K562 (cell line): ENCODE measurements around the gene TTC8. TPM values are rescaled to one million over a fixed set of nuclear protein-coding genes. Genes with fewer than 3 reads are reported as not detected.

Experiments
- ATAC-seq: fragments of 200-7000 bp; cut with Tn5 transposase; 3 replicates; pipeline ENCODE4 v1.9.1; 2020; ENCODE audit warnings: moderate library complexity
- BruUV-seq: library from RNA; stranded (reverse); fragments of 400-500 nt; replicated peaks from 2 replicates; lab custom pipeline; 2021; lab: Mats Ljungman, UMichigan
- CTCF ChIA-PET: fragments of 300-600 bp; formaldehyde crosslinking; extraction: SDS; loops from one replicate; lab custom pipeline; 2021; ENCODE audit warnings: low intra/inter-chr PET ratio; lab: Yijun Ruan, JAX
- POLR2A ChIA-PET: fragments of 300-600, 350-650 bp; sonication (Branson Sonifier 250); formaldehyde crosslinking; extraction: SDS; loops from one replicate; lab custom pipeline; 2021; ENCODE audit warnings: antibody characterized with exemption, inconsistent platforms; lab: Yijun Ruan, JAX
- DNase-seq, 4 experiments: peaks; one replicate each; pipeline versions ENCODE4 v3.0.0 to v3.0.0-alpha.2; 2011 to 2018; ENCODE audit warnings: low spot score in 3 of 4, mixed read lengths in 3 of 4; ENCODE audit errors: extremely low read depth in 1 of 4
- FAIRE-seq: peaks from 2 replicates; lab custom pipeline; 2011; peaks lifted over from hg19 to GRCh38; lab: Jason Lieb, UNC
- H2AFZ ChIP-seq: 2 replicates; pipeline ENCODE4 v1.6.0; 2011; ENCODE audit warnings: low read depth, low read length, control low read depth, inconsistent platforms
- H3K27ac ChIP-seq: fragments of 200-600 bp; 3 replicates; pipeline ENCODE4 v1.8.0; 2011; ENCODE audit warnings: low read depth, mild to moderate bottlenecking, control low read depth, inconsistent platforms, low read length, moderate library complexity, mixed read lengths; ENCODE audit errors: extremely low read depth
- H3K27me3 ChIP-seq, 2 experiments: fragments of 300-600 bp in 1 of 2; 2 replicates in 1 of 2; 3 replicates in 1 of 2; pipeline versions ENCODE4 v1.6.0 to v1.8.0; 2011; ENCODE audit warnings: inconsistent platforms in 2 of 2, low read length in 2 of 2, mild to moderate bottlenecking in 1 of 2, mixed read lengths in 1 of 2, moderate library complexity in 1 of 2; ENCODE audit not compliant: control insufficient read depth in 2 of 2, insufficient read depth in 2 of 2
- H3K36me3 ChIP-seq: fragments of 300-600 bp; 3 replicates; pipeline ENCODE4 v1.8.0; 2011; ENCODE audit warnings: mild to moderate bottlenecking, low read length, inconsistent platforms; ENCODE audit not compliant: control insufficient read depth, insufficient read depth
- H3K4me1 ChIP-seq, 2 experiments: fragments of 200-600 bp in 1 of 2; replicated peaks in 1 of 2; 2 replicates in 1 of 2; 3 replicates in 1 of 2; pipeline versions ENCODE4 v1.5.1 to v1.8.0; 2011; ENCODE audit warnings: inconsistent platforms in 2 of 2, low read length in 2 of 2, mild to moderate bottlenecking in 1 of 2, mixed read lengths in 1 of 2, moderate library complexity in 1 of 2; ENCODE audit not compliant: control insufficient read depth in 2 of 2, insufficient read depth in 2 of 2
- H3K4me2 ChIP-seq: 2 replicates; pipeline ENCODE4 v1.6.1; 2011; ENCODE audit warnings: low read length, control low read depth, inconsistent platforms, mixed read lengths; ENCODE audit not compliant: insufficient read depth
- H3K4me3 ChIP-seq: fragments of 200-600 bp; sonication (generic), shearing (Covaris generic); 2 replicates; pipeline ENCODE4 v1.5.1; 2016; ENCODE audit warnings: control low read depth, inconsistent platforms
- H3K79me2 ChIP-seq: fragments of 200-600 bp; 3 replicates; pipeline ENCODE4 v1.8.0; 2011; ENCODE audit warnings: low read length, inconsistent platforms; ENCODE audit not compliant: control insufficient read depth, insufficient read depth
- H3K9ac ChIP-seq, 2 experiments: 2 replicates each; pipeline versions ENCODE4 v1.6.0 to v1.6.1; 2011; ENCODE audit warnings: low read depth in 2 of 2, low read length in 2 of 2, control low read depth in 1 of 2, inconsistent platforms in 1 of 2, mild to moderate bottlenecking in 1 of 2, mixed read lengths in 1 of 2; ENCODE audit not compliant: insufficient read depth in 1 of 2
- H3K9me1 ChIP-seq: one replicate; pipeline ENCODE4 v1.6.0; 2011; ENCODE audit warnings: inconsistent platforms, mild to moderate bottlenecking, low read length, moderate library complexity; ENCODE audit not compliant: control insufficient read depth, insufficient read depth
- H3K9me3 ChIP-seq: replicated peaks from 2 replicates; pipeline ENCODE4 v1.5.1; 2011; ENCODE audit warnings: low read depth, low read length, inconsistent platforms; ENCODE audit not compliant: control insufficient read depth, insufficient read depth
- H4K20me1 ChIP-seq: replicated peaks from 2 replicates; pipeline ENCODE4 v1.6.1; 2011; ENCODE audit warnings: low read length, inconsistent platforms, mixed read lengths; ENCODE audit not compliant: control insufficient read depth, insufficient read depth
- AFF4 ChIP-seq: sonication (generic); formaldehyde crosslinking; IDR thresholded peaks from 2 replicates; pipeline ENCODE4 v1.8.0; 2023; ENCODE audit warnings: mild to moderate bottlenecking, missing genetic modification reagents
- HNRNPK ChIP-seq: fragments of 200-400 bp; formaldehyde crosslinking; IDR thresholded peaks from one replicate; pipeline ENCODE4 v1.6.1; 2018; ENCODE audit warnings: mild to moderate bottlenecking, low read depth, low read length; ENCODE audit not compliant: poor library complexity, severe bottlenecking
- JUNB ChIP-seq: fragments of 450-650 bp; formaldehyde crosslinking; conservative IDR thresholded peaks from 2 replicates; pipeline ENCODE4 v1.4.0; 2020; ENCODE audit warnings: mild to moderate bottlenecking
- KDM4B ChIP-seq, 2 experiments: fragments of 450-650 bp in 1 of 2; sonication (generic) in 1 of 2; IDR thresholded peaks; 2 replicates each; pipeline ENCODE4 v1.6.1; 2016 to 2017; ENCODE audit warnings: borderline replicate concordance in 2 of 2, antibody characterized with exemption in 1 of 2, low read depth in 1 of 2, mild to moderate bottlenecking in 1 of 2
- MBD1 ChIP-seq: fragments of 250-450 bp; sonication (Bioruptor Pico); IDR thresholded peaks from 2 replicates; pipeline ENCODE4 v1.8.0; 2022; ENCODE audit warnings: inconsistent platforms
- PRDM10 ChIP-seq: fragments of 450-650 bp; IDR thresholded peaks from 2 replicates; pipeline ENCODE4 v1.6.1; 2018; ENCODE audit not compliant: partially characterized antibody
- RFX7 ChIP-seq: fragments of 250-450 bp; sonication (Bioruptor Pico); IDR thresholded peaks from 2 replicates; pipeline ENCODE4 v1.5.1; 2021; ENCODE audit warnings: mild to moderate bottlenecking
- TAF15 ChIP-seq: fragments of 200-400 bp; formaldehyde crosslinking; IDR thresholded peaks from 2 replicates; pipeline ENCODE4 v1.6.1; 2017; ENCODE audit warnings: mild to moderate bottlenecking, low read depth, low read length, moderate library complexity
- TBL1XR1 ChIP-seq, 2 experiments: IDR thresholded peaks; 2 replicates each; pipeline ENCODE4 v1.6.1; 2012; ENCODE audit warnings: improper control_type of control experiment in 2 of 2, low read length in 2 of 2, mild to moderate bottlenecking in 1 of 2
- ZNF174 ChIP-seq: fragments of 250-450 bp; sonication (Bioruptor Pico); IDR thresholded peaks from 2 replicates; pipeline ENCODE4 v1.4.0; 2020; ENCODE audit warnings: mild to moderate bottlenecking
- WGBS: fragments of 100-300 bp; shearing (Covaris generic); methylation state at CpG from one replicate; pipeline ENCODE4 v1.1.6; 2016; ENCODE audit warnings: low coverage, mixed read lengths; ENCODE audit not compliant: insufficient coverage; ENCODE audit errors: missing lambda C conversion rate; 5-methylcytosine and 5-hydroxymethylcytosine counted together
- in situ Hi-C: fragments of 300-500 bp; cut with MboI; formaldehyde crosslinking; loops from 4 replicates; pipeline ENCODE4 v1.15.0; 2018; ENCODE audit warnings: inconsistent platforms, mixed read lengths
- intact Hi-C: fragments of 100-400 bp; cut with micrococcal nuclease; formaldehyde crosslinking; loops from 2 replicates; pipeline ENCODE4 v1.14.2; 2022
- polyA plus RNA-seq, 8 experiments: library from polyadenylated mRNA; depleted of rRNA in 4 of 8; stranded (reverse) in 5 of 8; unstranded in 3 of 8; fragments of >200 nt; fragmentation: Nextera tagmentation in 2 of 8; fragmentation: Illumina TruSeq in 1 of 8; extraction: Ambion mirVana in 2 of 8; extraction: Trizol in 1 of 8; gene quantifications; 2 replicates each; pipeline versions ENCODE4 v1.2.1 to v1.2.3, GENCODE V29; 2011 to 2014; ENCODE audit warnings: inconsistent platforms in 1 of 8, missing spikeins in 1 of 8
- total RNA-seq, 7 experiments: library from RNA; depleted of rRNA in 6 of 7; stranded (reverse); fragments of >200 nt in 6 of 7; fragmentation: Illumina TruSeq in 2 of 7; extraction: Trizol in 2 of 7; gene quantifications; 2 replicates each; pipeline versions ENCODE4 v1.2.1 to v1.2.3, GENCODE V29; 2011 to 2021; ENCODE audit warnings: low replicate concordance in 1 of 7

The TTC8 gene
- total and polyA plus RNA-seq, 9 of the 15 experiments (the other 6 are each of a cell fraction or from before 2014, with no cell fraction given), result 7.3 to 22.7 (median 9.6) TPM

- H4K20me1 ChIP-seq, result no peaks in the 10 kb centered on the region
- H3K4me1 ChIP-seq, result peaks cover 0 to 29% of the 10 kb centered on the region in 2 experiments; a peak in 3 of 5 replicates
- FAIRE-seq (peak; percentile 23), ATAC-seq (peak; percentile 72), DNase-seq (peak; percentile 10 to 69 (median 26))
- H3K9me3 ChIP-seq, result no peaks in the 10 kb centered on the region
- H3K9ac ChIP-seq, result no peak overlapping the region
- peak overlapping the region; percentile 32; the same call in 1 of the 2 replicates for H3K4me2 ChIP-seq
- ChIA-PET POLR2A (no interaction called here), CTCF (no interaction called here)
- in situ Hi-C loops (no loop called here), intact Hi-C loops (no loop called here)
- BruUV-seq, result no TSS peak
- H3K79me2 ChIP-seq, result no peaks in the 10 kb centered on the region
- no peak overlapping the region; the same call in 2 of the 3 replicates for H3K27ac ChIP-seq
- WGBS, result 13% methylated on average over 2 of the region's 4 CpGs
- no peak overlapping the region for H2AFZ ChIP-seq
- H3K27me3 ChIP-seq, result no peaks in the 10 kb centered on the region
- H3K9me1 ChIP-seq, result no peaks in the 10 kb centered on the region
- H3K4me3 ChIP-seq, result no peak overlapping the region
- no peaks in the 10 kb centered on the region for H3K36me3 ChIP-seq
- TF ChIP-seq RFX7 (CRISPR knock-in tag) (no peak), PRDM10 (no peak), TAF15 (no peak), MBD1 (CRISPR knock-in tag) (no peak), ZNF174 (no peak), HNRNPK (no peak), TBL1XR1 (IDR thresholded peaks at IDR 0.05; ENCODE audit: low read length in 2 of 2) (no peak), KDM4B (IDR thresholded peaks at IDR 0.05; ENCODE audit: borderline replicate concordance in 2 of 2, low read depth in 1 of 2) (no peak), JUNB (no peak), AFF4 (no peak)
These were observed 8.5 kb upstream of the TTC8 start for GRCh38 chr14:88815980-88816379.
